ENCODE measurements around the gene TGFBR2.

Gene TGFBR2

GRCh38 chr3:30675774-30676173 lies 69.4 kb downstream of the TGFBR2 start:
- DNase-seq: no peak

- no peak for DNase-seq
These were observed 70.3 kb downstream of the TGFBR2 start for GRCh38 chr3:30676424-30677346.

GRCh38 chr3:30677347-30677685 lies 70.9 kb downstream of the TGFBR2 start:
- no peak for DNase-seq

GRCh38 chr3:30679045-30679444 lies 72.6 kb downstream of the TGFBR2 start:
- DNase-seq: no peak

- DNase-seq: no peak
These were observed 74.6 kb downstream of the TGFBR2 start for GRCh38 chr3:30680789-30681648.

GRCh38 chr3:30681649-30682211 lies 75.3 kb downstream of the TGFBR2 start:
- DNase-seq: no peak

- no peak for DNase-seq
These were observed 76.2 kb downstream of the TGFBR2 start for GRCh38 chr3:30682434-30683155.

GRCh38 chr3:30683769-30684168 lies 77.4 kb downstream of the TGFBR2 start:
- no peak for DNase-seq

- no peak for DNase-seq
These were observed 78.0 kb downstream of the TGFBR2 start for GRCh38 chr3:30684356-30684755.

GRCh38 chr3:30685267-30685667 lies 78.9 kb downstream of the TGFBR2 start:
- no peak for DNase-seq

GRCh38 chr3:30686176-30686575 lies 79.8 kb downstream of the TGFBR2 start:
- DNase-seq: no peak

GRCh38 chr3:30686799-30687198 lies 80.4 kb downstream of the TGFBR2 start:
- DNase-seq: no peak

- DNase-seq: no peak
These were observed 81.6 kb downstream of the TGFBR2 start for GRCh38 chr3:30687930-30688570.

- no peak for DNase-seq
These were observed 82.6 kb downstream of the TGFBR2 start for GRCh38 chr3:30688776-30689641.

GRCh38 chr3:30690199-30690598 lies 83.8 kb downstream of the TGFBR2 start:
- DNase-seq: no peak

- DNase-seq: no peak
These were observed 85.0 kb downstream of the TGFBR2 start for GRCh38 chr3:30691249-30691880.

- no peak for DNase-seq
These were observed 85.5 kb downstream of the TGFBR2 start for GRCh38 chr3:30691944-30692343.

GRCh38 chr3:30692498-30693130 lies 86.2 kb downstream of the TGFBR2 start:
- DNase-seq: no peak

GRCh38 chr3:30693470-30694120 lies 87.2 kb downstream of the TGFBR2 start:
- DNase-seq: peak; percentile 35

- no peak for DNase-seq
These were observed 87.7 kb downstream of the TGFBR2 start for GRCh38 chr3:30694148-30694547.

Data from activated T-cell treated with anti-CD3 and anti-CD28 coated beads, Interleukin-2, amount 50 U/mL, for 1 hour (primary cell).